ENCODE results near the gene C1QTNF4.

The C1QTNF4 gene

DNA sequence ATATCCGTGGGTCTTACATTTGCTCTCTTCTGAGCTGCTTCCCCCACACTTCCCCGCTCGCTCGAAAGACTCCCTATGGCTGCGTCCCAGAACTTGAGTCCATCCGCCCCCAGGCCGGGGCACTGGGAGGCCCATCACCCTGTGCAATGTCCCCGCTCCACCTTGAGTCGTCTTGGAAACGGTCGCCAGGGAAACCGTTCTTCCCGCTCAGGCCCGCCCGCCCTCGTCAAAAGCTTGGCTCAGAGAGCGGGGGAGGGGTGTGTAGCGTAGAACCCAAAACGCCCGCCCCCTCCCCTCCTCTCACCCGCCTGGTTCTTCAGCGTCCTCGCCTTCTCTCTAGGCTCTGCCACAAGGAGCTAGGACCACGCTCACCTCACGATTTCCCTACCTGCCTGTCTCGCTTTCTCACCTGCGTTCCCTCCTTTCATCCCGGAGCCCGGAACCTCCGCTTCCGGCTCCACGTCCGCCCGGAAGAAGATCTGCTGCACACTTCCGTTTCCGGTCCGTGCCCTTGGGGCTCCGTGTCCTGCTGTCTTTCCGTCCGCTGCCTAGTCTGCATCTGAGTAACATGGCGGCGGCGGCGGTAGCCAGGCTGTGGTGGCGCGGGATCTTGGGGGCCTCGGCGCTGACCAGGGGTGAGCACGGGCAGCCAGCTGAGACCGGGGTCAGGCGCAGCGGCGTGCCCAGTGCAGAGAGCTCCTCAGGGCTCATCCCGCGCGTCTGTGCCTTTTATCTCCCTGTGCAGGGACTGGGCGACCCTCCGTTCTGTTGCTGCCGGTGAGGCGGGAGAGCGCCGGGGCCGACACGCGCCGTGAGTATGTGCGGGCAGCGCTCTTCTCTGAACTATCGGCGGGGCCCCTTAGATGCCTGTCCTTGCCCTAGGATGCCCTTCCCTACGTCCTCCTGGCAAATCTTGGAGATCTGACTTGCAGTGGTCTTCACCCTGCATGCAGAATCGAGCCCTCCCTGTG is 15.4 kb downstream of the C1QTNF4 start, which contains the start of the genes KBTBD4 and NDUFS3:
TSS of gene KBTBD4 (minus strand) at position 447 of the 971 bp plus-strand sequence. CDS start at position 428, 19 bp downstream.
TSS of gene NDUFS3 (plus strand) at position 551 of the 971 bp plus-strand sequence. CDS start at position 569, 18 bp downstream.
- DNase-seq (ENCODE audit: low read depth) = peak; percentile 78
- peak within 1 kb of the TSS; percentile 86 for H3K4me3 ChIP-seq (ENCODE audit: low read depth, low read length)
- in situ Hi-C loops (cut with HindIII; ENCODE audit: low sequenced_read_pairs) = loop anchor here (5.0 kb wide), 1 partner anchor 33 kb away; no protein-coding TSS in a partner anchor
- TF ChIP-seq, protein P1, sequence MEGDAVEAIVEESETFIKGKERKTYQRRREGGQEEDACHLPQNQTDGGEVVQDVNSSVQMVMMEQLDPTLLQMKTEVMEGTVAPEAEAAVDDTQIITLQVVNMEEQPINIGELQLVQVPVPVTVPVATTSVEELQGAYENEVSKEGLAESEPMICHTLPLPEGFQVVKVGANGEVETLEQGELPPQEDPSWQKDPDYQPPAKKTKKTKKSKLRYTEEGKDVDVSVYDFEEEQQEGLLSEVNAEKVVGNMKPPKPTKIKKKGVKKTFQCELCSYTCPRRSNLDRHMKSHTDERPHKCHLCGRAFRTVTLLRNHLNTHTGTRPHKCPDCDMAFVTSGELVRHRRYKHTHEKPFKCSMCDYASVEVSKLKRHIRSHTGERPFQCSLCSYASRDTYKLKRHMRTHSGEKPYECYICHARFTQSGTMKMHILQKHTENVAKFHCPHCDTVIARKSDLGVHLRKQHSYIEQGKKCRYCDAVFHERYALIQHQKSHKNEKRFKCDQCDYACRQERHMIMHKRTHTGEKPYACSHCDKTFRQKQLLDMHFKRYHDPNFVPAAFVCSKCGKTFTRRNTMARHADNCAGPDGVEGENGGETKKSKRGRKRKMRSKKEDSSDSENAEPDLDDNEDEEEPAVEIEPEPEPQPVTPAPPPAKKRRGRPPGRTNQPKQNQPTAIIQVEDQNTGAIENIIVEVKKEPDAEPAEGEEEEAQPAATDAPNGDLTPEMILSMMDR (IDR thresholded peaks at IDR 0.05; ENCODE audit: low read depth, low read length, missing control alignments) = no peak

DNA sequence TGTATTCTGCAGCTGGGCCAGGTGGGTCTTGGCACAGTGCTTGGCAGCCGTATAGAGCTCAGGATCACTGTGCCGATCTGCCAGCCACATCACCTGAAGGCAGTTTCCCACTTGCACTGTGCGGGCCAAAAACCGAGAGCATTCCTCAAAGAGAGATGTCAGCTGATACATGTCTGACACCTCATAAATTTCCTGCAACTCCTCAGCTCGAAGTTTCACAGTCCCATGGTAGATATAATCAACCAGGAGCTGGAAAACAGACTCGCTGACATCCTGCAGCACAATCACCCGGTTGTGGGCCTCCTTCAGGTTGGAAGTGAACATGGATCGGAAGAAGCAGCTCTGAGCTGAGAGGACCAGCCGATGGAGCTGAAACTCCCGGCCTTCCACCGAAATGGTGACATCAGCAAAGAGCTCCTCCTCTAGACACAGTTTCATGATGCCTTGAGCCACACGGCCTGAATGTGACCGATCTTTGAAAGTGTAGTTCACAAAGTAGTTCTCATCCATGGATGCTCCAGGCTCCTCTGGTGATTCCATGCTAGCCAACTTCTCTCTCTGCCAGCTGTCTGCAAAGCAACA is 16.7 kb downstream of the C1QTNF4 start:
- TF ChIP-seq, protein P1 (IDR thresholded peaks at IDR 0.05; ENCODE audit: low read depth, low read length, missing control alignments) = no peak
- peak overlapping the region; percentile 86 for H3K4me3 ChIP-seq (ENCODE audit: low read depth, low read length)
- in situ Hi-C loops (cut with HindIII; ENCODE audit: low sequenced_read_pairs) = loop anchor here (5.0 kb wide), 1 partner anchor 35 kb away; no protein-coding TSS in a partner anchor
- DNase-seq (ENCODE audit: low read depth) = no peak

- TF ChIP-seq, protein P1 (IDR thresholded peaks at IDR 0.05; ENCODE audit: low read depth, low read length, missing control alignments) = no peak
- in situ Hi-C loops (cut with HindIII; ENCODE audit: low sequenced_read_pairs) = no loop called here
- DNase-seq (ENCODE audit: low read depth) = no peak
- H3K4me3 ChIP-seq (ENCODE audit: low read depth, low read length) = no peak overlapping the region
These were observed 20.9 kb downstream of the C1QTNF4 start for GRCh38 chr11:47573321-47573720.

DNA sequence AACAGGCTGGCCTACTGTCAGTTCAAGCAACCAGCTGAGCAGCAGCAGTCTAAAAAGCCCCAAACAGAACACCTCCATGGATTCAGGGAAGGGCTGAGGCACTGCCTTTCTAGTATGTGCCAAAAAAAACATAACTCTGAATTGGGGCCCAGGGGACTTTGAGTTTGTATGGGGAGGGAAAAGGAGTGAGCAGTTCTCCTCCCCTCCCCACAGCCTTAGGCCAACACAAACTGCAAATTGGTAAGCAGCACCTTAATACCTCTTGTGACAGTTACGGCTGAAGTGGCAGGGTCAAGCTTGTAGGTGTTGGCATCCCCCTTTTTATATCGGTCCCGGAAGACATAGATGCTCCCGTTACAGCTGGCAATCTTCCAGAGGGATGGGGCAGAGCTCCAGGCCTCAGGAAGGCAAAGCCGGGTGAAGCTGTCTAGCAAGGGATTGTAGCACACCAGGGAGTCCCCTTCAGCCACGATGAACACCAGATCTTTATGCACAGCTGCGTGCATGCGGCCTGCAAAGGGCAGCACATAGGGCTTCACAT is 21.4 kb downstream of the C1QTNF4 start:
- TF ChIP-seq, protein P1 (IDR thresholded peaks at IDR 0.05; ENCODE audit: low read depth, low read length, missing control alignments) = no peak
- H3K4me3 ChIP-seq (ENCODE audit: low read depth, low read length) = no peak overlapping the region
- DNase-seq (ENCODE audit: low read depth) = no peak
- in situ Hi-C loops (cut with HindIII; ENCODE audit: low sequenced_read_pairs) = no loop called here

DNA sequence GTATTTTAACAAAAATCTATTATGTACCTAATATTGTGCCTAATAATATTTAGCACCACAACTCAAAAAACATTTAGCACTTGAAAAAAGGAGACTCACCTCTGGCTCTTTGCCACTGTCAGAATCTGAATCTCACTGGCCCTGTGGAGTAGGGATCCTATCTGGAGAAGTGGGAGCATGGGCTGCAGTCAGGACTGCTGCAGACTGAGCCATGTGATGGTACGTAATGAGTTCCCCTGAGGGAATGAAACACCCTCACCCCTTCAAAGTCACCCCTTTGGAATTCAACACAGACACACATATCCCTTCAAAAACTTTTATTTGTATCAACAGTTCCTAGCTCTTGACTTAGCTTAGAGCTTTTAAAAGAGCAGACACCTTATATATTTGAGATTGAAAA is 22.3 kb downstream of the C1QTNF4 start:
- TF ChIP-seq, protein P1 (IDR thresholded peaks at IDR 0.05; ENCODE audit: low read depth, low read length, missing control alignments) = no peak
- H3K4me3 ChIP-seq (ENCODE audit: low read depth, low read length) = no peak overlapping the region
- no peak for DNase-seq (ENCODE audit: low read depth)
- in situ Hi-C loops (cut with HindIII; ENCODE audit: low sequenced_read_pairs) = no loop called here

GRCh38 chr11:47571357-47571729 is 22.9 kb downstream of the C1QTNF4 start:
- TF ChIP-seq, protein P1 (IDR thresholded peaks at IDR 0.05; ENCODE audit: low read depth, low read length, missing control alignments) = no peak
- no peak overlapping the region for H3K4me3 ChIP-seq (ENCODE audit: low read depth, low read length)
- DNase-seq (ENCODE audit: low read depth) = no peak
- in situ Hi-C loops (cut with HindIII; ENCODE audit: low sequenced_read_pairs) = no loop called here

Measured in astrocyte of the cerebellum (primary cell).